Neural cell (in vitro differentiated cells): ENCODE data around the gene C2orf72. TPM values are rescaled to one million over a fixed set of nuclear protein-coding genes. Genes with fewer than 3 reads are reported as not detected.

Experiments used
- H2AFZ ChIP-seq: fragments of 200-600, 300-800 bp; sonication (generic), shearing (Covaris generic); 2 replicates; pipeline ENCODE4 v1.6.0; 2014; ENCODE audit warnings: low read depth, mild to moderate bottlenecking, antibody characterized with exemption, low read length, moderate library complexity
- H3F3A ChIP-seq: fragments of 200-600 bp; shearing (Covaris generic); 2 replicates; pipeline ENCODE4 v1.6.1; 2016; ENCODE audit warnings: mild to moderate bottlenecking, moderate library complexity, mixed read lengths, antibody characterized with exemption, low read length; ENCODE audit not compliant: insufficient read depth, poor library complexity, severe bottlenecking
- H3K27ac ChIP-seq: fragments of 200-600, 300-800 bp; sonication (generic), shearing (Covaris generic); 2 replicates; pipeline ENCODE4 v1.5.1; 2014; ENCODE audit warnings: mild to moderate bottlenecking, low read length, moderate library complexity
- H3K27me3 ChIP-seq: fragments of 300-800, 200-600 bp; sonication (generic), shearing (Covaris generic); 2 replicates; pipeline ENCODE4 v1.6.0; 2014; ENCODE audit warnings: mild to moderate bottlenecking, low read depth, low read length, moderate library complexity; ENCODE audit not compliant: insufficient read depth
- H3K36me3 ChIP-seq: fragments of 300-800, 200-600 bp; sonication (generic), shearing (Covaris generic); 2 replicates; pipeline ENCODE4 v1.5.1; 2014; ENCODE audit warnings: mild to moderate bottlenecking, antibody characterized with exemption, low read length, moderate library complexity; ENCODE audit not compliant: insufficient read depth
- H3K4me2 ChIP-seq: fragments of 300-800, 200-600 bp; sonication (generic), shearing (Covaris generic); 2 replicates; pipeline ENCODE4 v1.6.0; 2014; ENCODE audit warnings: mild to moderate bottlenecking, low read length
- H3K4me3 ChIP-seq: fragments of 300-800, 200-600 bp; sonication (generic), shearing (Covaris generic); 2 replicates; pipeline ENCODE4 v1.5.1; 2014; ENCODE audit warnings: mild to moderate bottlenecking, low read length, moderate library complexity
- H3K79me2 ChIP-seq: fragments of 200-600 bp; shearing (Covaris generic); replicated peaks from 2 replicates; pipeline ENCODE4 v1.6.0; 2014; ENCODE audit warnings: mild to moderate bottlenecking, low read length, moderate library complexity; ENCODE audit not compliant: insufficient read depth
- H3K9ac ChIP-seq: fragments of 300-800, 200-600 bp; sonication (generic), shearing (Covaris generic); 2 replicates; pipeline ENCODE4 v1.6.1; 2016; ENCODE audit warnings: mild to moderate bottlenecking, low read length, mixed read lengths
- H3K9me2 ChIP-seq: fragments of 200-600 bp; shearing (Covaris generic); 2 replicates; pipeline ENCODE4 v1.6.1; 2016; ENCODE audit warnings: mild to moderate bottlenecking, low read length, mixed read lengths; ENCODE audit not compliant: insufficient read depth
- H3K9me3 ChIP-seq: fragments of 200-600, 300-800 bp; sonication (generic), shearing (Covaris generic); 2 replicates; pipeline ENCODE4 v1.6.1; 2016; ENCODE audit warnings: mild to moderate bottlenecking, mixed run types, low read length, moderate library complexity, mixed read lengths
- H4K20me1 ChIP-seq: fragments of 200-600 bp; shearing (Covaris generic); 2 replicates; pipeline ENCODE4 v1.6.1; 2016; ENCODE audit warnings: mild to moderate bottlenecking, mixed run types; ENCODE audit not compliant: insufficient read depth
- EP300 ChIP-seq: fragments of 450-650 bp; conservative IDR thresholded peaks from 2 replicates; pipeline ENCODE4 v1.6.1; 2014; ENCODE audit warnings: antibody characterized with exemption, mild to moderate bottlenecking, moderate library complexity; ENCODE audit not compliant: poor library complexity, severe bottlenecking
- EZH2 ChIP-seq: fragments of 200-600, 300-800 bp; shearing (Covaris generic), sonication (generic); IDR thresholded peaks from 2 replicates; pipeline ENCODE4 v1.6.1; 2014; ENCODE audit warnings: antibody characterized with exemption, low read length, borderline replicate concordance, mild to moderate bottlenecking; ENCODE audit not compliant: insufficient read depth, poor library complexity, severe bottlenecking
- MXI1 ChIP-seq: fragments of 450-650 bp; conservative IDR thresholded peaks from 2 replicates; pipeline ENCODE4 v1.6.1; 2014; ENCODE audit warnings: antibody characterized with exemption, mild to moderate bottlenecking; ENCODE audit not compliant: poor library complexity, severe bottlenecking
- POLR2AphosphoS5 ChIP-seq: IDR thresholded peaks from 2 replicates; pipeline ENCODE4 v1.6.1; 2012
- RAD21 ChIP-seq: fragments of 450-650 bp; conservative IDR thresholded peaks from 2 replicates; pipeline ENCODE4 v1.6.1; 2014; ENCODE audit warnings: antibody characterized with exemption, mild to moderate bottlenecking, moderate library complexity
- SMC3 ChIP-seq: fragments of 450-650 bp; conservative IDR thresholded peaks from 2 replicates; pipeline ENCODE4 v1.6.1; 2014; ENCODE audit warnings: antibody characterized with exemption, mild to moderate bottlenecking, moderate library complexity; ENCODE audit not compliant: poor library complexity
- TAF1 ChIP-seq: IDR thresholded peaks from 2 replicates; pipeline ENCODE4 v1.6.1; 2012; ENCODE audit warnings: low read depth
- polyA plus RNA-seq: library from polyadenylated mRNA; depleted of rRNA; stranded (reverse); fragments of >200 nt; gene quantifications from 2 replicates; pipeline ENCODE4 v1.2.3, GENCODE V29; 2014
- TF ChIP-seq, protein P1 (sequence below): fragments of 450-650 bp; IDR thresholded peaks from 2 replicates; pipeline ENCODE4 v1.5.1; 2014; ENCODE audit warnings: antibody characterized with exemption, mild to moderate bottlenecking, moderate library complexity; ENCODE audit not compliant: poor library complexity, severe bottlenecking
- TF ChIP-seq, protein P2 (sequence below): IDR thresholded peaks from 2 replicates; pipeline ENCODE4 v1.6.1; 2012; ENCODE audit warnings: borderline replicate concordance

The C2orf72 gene
- polyA plus RNA-seq, 1 donor from 2014 or later = 37.7 TPM

DNA sequence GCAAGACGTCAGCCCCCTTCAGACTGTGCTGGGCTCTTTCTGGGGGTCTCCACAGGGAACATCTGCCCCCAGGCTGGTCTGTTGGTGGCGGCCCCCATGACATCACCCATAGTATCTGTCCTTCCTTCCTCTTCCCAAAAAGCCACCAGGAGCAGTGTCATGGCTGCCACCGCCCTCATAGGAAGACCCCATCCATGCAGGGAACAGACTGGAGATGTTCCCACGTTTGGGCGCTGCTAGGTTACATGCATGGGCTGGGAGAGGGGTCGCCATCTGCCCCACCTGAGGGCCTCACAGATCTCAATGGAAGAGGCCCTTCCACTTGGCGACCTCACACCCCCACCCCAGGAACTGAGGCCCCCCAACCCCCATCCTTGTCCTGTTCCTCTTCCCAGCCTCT lies 36.3 kb upstream of the C2orf72 start:
- Histone ChIP-seq H3K9me2 (no peaks in the 10 kb centered on the region), H3K9ac (no peak overlapping the region)

GRCh38 chr2:231001921-231002320 lies 35.4 kb upstream of the C2orf72 start:
- no peaks in the 10 kb centered on the region for H3K27me3 ChIP-seq
- no peaks in the 10 kb centered on the region for H3K79me2 ChIP-seq
- no peak overlapping the region for H3K9ac ChIP-seq
- no peaks in the 10 kb centered on the region for H3K9me3 ChIP-seq
- H3K4me2 ChIP-seq = no peak overlapping the region
- no peak overlapping the region for H3K4me3 ChIP-seq
- TF ChIP-seq EZH2 (no peak), POLR2AphosphoS5 (no peak), SMC3 (no peak), RAD21 (no peak), EP300 (no peak), MXI1 (no peak), TAF1 (no peak)
- TF ChIP-seq, protein P1, sequence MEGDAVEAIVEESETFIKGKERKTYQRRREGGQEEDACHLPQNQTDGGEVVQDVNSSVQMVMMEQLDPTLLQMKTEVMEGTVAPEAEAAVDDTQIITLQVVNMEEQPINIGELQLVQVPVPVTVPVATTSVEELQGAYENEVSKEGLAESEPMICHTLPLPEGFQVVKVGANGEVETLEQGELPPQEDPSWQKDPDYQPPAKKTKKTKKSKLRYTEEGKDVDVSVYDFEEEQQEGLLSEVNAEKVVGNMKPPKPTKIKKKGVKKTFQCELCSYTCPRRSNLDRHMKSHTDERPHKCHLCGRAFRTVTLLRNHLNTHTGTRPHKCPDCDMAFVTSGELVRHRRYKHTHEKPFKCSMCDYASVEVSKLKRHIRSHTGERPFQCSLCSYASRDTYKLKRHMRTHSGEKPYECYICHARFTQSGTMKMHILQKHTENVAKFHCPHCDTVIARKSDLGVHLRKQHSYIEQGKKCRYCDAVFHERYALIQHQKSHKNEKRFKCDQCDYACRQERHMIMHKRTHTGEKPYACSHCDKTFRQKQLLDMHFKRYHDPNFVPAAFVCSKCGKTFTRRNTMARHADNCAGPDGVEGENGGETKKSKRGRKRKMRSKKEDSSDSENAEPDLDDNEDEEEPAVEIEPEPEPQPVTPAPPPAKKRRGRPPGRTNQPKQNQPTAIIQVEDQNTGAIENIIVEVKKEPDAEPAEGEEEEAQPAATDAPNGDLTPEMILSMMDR = no peak
- TF ChIP-seq, protein P2, sequence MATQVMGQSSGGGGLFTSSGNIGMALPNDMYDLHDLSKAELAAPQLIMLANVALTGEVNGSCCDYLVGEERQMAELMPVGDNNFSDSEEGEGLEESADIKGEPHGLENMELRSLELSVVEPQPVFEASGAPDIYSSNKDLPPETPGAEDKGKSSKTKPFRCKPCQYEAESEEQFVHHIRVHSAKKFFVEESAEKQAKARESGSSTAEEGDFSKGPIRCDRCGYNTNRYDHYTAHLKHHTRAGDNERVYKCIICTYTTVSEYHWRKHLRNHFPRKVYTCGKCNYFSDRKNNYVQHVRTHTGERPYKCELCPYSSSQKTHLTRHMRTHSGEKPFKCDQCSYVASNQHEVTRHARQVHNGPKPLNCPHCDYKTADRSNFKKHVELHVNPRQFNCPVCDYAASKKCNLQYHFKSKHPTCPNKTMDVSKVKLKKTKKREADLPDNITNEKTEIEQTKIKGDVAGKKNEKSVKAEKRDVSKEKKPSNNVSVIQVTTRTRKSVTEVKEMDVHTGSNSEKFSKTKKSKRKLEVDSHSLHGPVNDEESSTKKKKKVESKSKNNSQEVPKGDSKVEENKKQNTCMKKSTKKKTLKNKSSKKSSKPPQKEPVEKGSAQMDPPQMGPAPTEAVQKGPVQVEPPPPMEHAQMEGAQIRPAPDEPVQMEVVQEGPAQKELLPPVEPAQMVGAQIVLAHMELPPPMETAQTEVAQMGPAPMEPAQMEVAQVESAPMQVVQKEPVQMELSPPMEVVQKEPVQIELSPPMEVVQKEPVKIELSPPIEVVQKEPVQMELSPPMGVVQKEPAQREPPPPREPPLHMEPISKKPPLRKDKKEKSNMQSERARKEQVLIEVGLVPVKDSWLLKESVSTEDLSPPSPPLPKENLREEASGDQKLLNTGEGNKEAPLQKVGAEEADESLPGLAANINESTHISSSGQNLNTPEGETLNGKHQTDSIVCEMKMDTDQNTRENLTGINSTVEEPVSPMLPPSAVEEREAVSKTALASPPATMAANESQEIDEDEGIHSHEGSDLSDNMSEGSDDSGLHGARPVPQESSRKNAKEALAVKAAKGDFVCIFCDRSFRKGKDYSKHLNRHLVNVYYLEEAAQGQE = no peak
- no peak overlapping the region for H3K27ac ChIP-seq
- no peaks in the 10 kb centered on the region for H4K20me1 ChIP-seq
- H3F3A ChIP-seq = no peaks in the 10 kb centered on the region
- no peak overlapping the region for H2AFZ ChIP-seq
- no peaks in the 10 kb centered on the region for H3K9me2 ChIP-seq
- no peaks in the 10 kb centered on the region for H3K36me3 ChIP-seq

More for the DNA sequence above, 36.3 kb upstream of the C2orf72 start:
- H3K36me3 ChIP-seq = no peaks in the 10 kb centered on the region
- no peaks in the 10 kb centered on the region for H3K27me3 ChIP-seq
- no peaks in the 10 kb centered on the region for H3K9me3 ChIP-seq
- H2AFZ ChIP-seq = no peak overlapping the region
- no peak overlapping the region for H3K4me3 ChIP-seq
- no peak overlapping the region for H3K27ac ChIP-seq
- no peaks in the 10 kb centered on the region for H3F3A ChIP-seq
- H3K79me2 ChIP-seq = no peaks in the 10 kb centered on the region
- TF ChIP-seq TAF1 (no peak), SMC3 (no peak), EP300 (no peak)
- no peak overlapping the region for H3K4me2 ChIP-seq
- H4K20me1 ChIP-seq = no peaks in the 10 kb centered on the region

DNA sequence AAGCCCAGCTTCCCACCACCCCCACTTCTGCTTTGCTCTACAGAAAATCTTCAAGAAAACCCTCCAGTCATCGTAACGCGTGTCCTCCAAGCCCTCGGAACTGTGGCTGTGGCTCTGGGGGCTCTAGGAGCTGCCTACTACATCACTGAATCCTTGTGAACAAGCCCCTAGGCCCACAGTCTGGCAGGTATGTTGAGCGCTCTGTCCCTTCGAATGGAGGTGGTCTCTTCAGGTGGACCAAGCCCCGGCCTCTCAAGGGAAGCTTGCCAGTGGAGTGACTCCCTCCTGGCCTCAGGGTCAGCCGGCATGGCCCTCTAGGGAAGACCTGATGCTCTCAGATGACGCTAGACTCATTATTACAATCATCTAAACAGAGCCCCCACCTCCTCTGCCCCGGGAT lies 34.7 kb upstream of the C2orf72 start:
- no peaks in the 10 kb centered on the region for H3F3A ChIP-seq
- no peak for TF ChIP-seq SMC3
- no peak for TF ChIP-seq EZH2
- TF ChIP-seq EP300 = no peak
- no peak for TF ChIP-seq TAF1
- TF ChIP-seq, protein P2 = no peak
- TF ChIP-seq POLR2AphosphoS5 = no peak
- TF ChIP-seq MXI1 = no peak
- TF ChIP-seq, protein P1 = no peak
- TF ChIP-seq RAD21 = no peak
- no peak overlapping the region for H3K4me3 ChIP-seq
- H3K27me3 ChIP-seq = no peaks in the 10 kb centered on the region
- H4K20me1 ChIP-seq = no peaks in the 10 kb centered on the region
- no peaks in the 10 kb centered on the region for H3K9me2 ChIP-seq
- no peak overlapping the region for H2AFZ ChIP-seq
- no peaks in the 10 kb centered on the region for H3K9me3 ChIP-seq
- H3K27ac ChIP-seq = no peak overlapping the region
- H3K36me3 ChIP-seq = no peaks in the 10 kb centered on the region
- no peak overlapping the region for H3K4me2 ChIP-seq
- no peak overlapping the region for H3K9ac ChIP-seq
- H3K79me2 ChIP-seq = no peaks in the 10 kb centered on the region
